DMS114 treated with DMSO at 0.1 percent for 48 hours (cell line): ENCODE results near the gene KIF18B.

Experiments
- DNase-seq: peaks from one replicate; lab custom pipeline; 2025; ENCODE audit not compliant: unreplicated experiment; lab: John Stamatoyannopoulos, UW

Gene KIF18B

DNA sequence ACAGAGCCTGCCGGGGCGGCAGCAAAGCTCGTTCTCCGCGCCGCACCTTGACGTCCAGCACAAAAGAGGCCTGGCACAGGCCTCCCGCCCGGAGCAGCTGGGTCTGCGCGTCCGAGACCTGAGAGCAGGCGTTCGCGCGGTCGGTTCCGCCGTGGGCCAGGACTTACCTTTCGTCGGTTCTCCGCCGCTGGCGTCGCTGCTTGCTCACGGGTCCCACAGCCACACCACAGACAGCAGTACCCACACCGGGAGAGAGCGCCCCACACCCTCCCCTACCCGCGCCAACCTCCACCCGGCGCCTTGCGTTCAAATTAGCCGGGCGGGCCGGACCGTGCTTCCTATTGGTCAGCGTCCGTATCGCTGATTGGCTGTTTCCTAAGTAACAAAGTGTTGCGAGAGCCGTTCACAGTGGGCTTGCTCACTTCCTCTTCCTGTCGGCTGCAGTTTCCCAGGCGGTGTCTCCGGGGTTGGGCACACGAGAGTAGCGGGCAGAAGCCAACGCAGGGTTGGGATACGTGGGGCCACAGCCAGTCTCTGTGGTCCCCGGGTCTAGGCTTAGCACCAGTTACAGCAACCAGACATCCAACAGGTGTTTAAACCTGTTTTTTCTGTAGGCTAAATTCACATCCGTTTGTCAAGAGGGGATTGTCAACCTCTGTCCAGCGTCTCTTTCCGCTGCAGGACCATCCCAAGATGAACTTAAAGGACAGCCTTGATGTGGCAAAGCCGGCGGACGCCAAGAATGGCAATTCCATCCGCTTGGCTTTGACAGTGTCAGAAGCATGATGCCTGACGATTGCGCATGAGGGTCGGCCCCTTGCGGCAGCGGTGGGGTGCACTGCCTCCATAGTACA is at the start of gene KIF18B:
Gene KIF18B, minus strand, starts transcription at position 313 of the 854 bp plus-strand sequence. CDS start 11,429 bp downstream, outside the sequence.
- peak; percentile 95 for DNase-seq

- no peak for DNase-seq
Measured at GRCh38 chr17:44996304-44996703, 48.7 kb upstream of the KIF18B start.

GRCh38 chr17:44995436-44996001 is 47.9 kb upstream of the KIF18B start:
- DNase-seq, result no peak

GRCh38 chr17:44992242-44992939 is 44.8 kb upstream of the KIF18B start:
- no peak for DNase-seq

GRCh38 chr17:44990994-44991393 is 43.4 kb upstream of the KIF18B start:
- no peak for DNase-seq

- DNase-seq, result no peak
Measured at GRCh38 chr17:44989552-44990138, 42.1 kb upstream of the KIF18B start.

GRCh38 chr17:44988044-44988942 is 40.7 kb upstream of the KIF18B start:
- DNase-seq, result no peak

DNA sequence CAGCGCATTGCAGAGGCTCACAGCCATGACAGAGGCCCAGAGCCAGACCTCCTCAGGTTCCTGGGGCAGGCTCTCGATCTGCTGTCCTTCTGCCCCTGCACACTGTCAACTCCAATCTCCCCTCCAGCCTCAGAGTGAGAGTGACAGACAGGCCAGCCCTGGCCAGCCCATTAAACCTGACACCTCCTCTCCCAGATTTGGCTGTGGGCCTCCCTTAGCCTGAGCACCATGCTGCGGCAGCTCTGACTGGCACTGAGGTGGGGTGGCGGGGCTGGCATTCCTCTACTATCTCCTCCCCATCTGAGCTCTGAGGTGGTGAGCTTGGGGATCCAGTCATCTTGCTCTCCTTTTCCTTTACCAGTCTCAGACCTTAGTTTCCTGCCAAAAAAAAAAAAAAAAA is 36.0 kb upstream of the KIF18B start:
- no peak for DNase-seq

GRCh38 chr17:44982113-44982702 is 34.6 kb upstream of the KIF18B start:
- DNase-seq, result no peak

DNA sequence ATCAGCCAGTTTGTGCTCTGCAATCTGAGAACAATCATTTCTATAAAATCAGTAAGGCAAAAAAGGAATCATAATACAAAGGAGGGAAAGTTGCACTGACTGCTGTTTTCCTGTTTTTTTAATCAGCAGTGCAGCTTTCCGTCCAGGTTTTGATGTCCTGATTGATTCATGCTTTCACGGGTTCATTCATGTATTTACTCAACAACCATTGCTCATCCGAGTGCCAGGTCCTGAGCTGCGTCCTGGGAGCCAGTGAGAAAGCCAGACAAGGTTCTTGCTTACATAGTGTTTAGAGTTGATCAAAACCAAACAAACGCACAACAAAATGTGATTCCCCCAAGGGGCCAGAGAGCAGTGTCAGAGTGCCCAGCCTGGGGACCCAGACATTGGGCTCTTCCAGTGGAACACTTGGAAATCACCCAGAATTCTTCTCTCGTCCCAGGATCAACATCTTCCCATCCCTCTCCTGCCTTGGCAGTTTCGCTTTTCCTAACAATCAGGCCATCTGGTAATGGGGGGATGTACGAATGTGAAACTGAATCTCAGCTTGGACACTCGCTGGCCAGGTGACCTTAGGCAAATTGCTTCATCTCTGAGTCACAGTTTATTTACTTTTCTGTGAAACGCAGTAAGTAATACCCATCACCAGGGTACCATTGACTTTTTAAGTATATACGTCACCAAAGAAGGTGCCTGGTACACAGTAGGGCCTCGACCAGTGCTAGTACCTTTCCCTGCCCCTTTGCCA is 33.8 kb upstream of the KIF18B start:
- DNase-seq, result no peak

GRCh38 chr17:44979426-44979995 is 31.9 kb upstream of the KIF18B start:
- DNase-seq, result no peak

DNA sequence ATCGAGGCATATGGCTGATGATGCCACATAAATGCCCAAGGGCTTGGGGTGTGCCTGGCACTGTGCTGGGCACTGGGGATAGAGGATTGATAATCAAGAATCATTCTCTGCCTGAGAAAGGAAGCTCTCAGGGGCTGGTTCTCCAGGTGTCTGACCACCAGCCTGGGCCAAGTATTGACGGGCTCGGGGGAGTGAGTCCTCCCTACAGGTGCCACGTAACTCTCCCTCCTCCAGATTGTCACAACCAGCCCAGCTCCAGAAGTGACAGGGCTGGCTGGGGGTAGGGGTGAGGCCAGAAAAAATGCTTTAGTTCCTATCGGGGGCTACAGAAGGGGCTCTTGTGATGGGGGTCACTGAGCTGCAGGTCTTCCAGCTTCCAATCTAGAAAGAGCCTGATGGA is 31.2 kb upstream of the KIF18B start:
- DNase-seq, result no peak

DNA sequence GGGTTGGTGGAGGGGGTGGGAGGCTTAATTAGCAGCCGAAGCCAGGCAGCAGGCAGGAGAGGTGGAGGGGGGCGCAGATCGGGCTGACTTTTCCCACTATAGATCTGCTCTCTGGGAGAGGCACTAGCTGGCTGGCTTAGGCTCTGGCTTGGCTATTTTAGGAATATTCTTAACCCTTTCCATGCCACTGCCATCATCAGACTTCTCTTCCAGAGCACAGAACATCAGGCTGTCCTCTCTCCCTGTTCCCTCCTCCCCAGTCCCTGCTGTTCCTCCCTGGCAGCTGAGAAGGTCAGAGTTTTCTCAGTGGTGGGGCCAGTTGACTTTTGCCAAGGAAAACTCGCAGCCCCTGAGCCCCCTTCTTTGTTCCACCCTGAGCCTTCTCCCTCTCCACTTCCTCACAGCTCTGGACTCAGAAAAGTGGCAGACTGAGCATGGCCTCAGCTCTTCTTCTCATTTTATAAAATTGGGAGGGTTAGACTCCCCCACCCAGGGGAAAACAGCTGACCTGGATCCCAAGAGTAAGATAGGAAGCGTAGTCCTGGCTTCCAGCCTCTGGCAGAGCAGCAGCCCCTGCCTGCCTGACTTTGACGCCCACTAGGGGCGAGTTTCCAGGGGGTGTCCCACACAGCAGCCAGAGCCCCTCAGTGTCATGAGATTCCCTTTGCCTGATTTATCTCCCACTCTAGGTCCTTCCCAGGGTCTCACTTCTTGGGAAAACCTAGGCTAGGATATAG is 30.4 kb upstream of the KIF18B start:
- no peak for DNase-seq

- DNase-seq, result no peak
Measured at GRCh38 chr17:44977065-44977464, 29.5 kb upstream of the KIF18B start.

GRCh38 chr17:44976206-44976605 is 28.6 kb upstream of the KIF18B start:
- no peak for DNase-seq

DNA sequence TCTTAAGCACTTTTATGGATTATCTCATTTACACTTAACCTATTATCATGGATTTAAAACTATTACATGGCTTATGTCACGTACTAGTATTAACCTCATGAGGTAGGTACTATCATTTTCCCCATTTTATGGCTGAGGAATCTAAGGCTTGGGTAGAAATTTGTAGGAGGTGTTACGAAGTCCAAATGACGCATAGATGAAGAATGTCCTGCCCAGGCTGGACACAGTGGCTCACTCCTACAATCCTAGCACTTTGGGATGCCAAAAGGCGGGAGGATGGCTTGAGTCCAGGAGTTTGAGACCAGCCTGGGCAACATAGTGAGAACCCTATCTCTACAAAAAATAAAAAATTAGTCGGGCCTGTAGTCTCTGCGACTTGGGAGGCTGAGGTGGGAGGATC is 25.4 kb upstream of the KIF18B start:
- DNase-seq, result no peak

- DNase-seq, result no peak
Measured at GRCh38 chr17:44971776-44972483, 24.4 kb upstream of the KIF18B start.
